ENCODE results near the gene TAS1R3.

TAS1R3 gene

DNA sequence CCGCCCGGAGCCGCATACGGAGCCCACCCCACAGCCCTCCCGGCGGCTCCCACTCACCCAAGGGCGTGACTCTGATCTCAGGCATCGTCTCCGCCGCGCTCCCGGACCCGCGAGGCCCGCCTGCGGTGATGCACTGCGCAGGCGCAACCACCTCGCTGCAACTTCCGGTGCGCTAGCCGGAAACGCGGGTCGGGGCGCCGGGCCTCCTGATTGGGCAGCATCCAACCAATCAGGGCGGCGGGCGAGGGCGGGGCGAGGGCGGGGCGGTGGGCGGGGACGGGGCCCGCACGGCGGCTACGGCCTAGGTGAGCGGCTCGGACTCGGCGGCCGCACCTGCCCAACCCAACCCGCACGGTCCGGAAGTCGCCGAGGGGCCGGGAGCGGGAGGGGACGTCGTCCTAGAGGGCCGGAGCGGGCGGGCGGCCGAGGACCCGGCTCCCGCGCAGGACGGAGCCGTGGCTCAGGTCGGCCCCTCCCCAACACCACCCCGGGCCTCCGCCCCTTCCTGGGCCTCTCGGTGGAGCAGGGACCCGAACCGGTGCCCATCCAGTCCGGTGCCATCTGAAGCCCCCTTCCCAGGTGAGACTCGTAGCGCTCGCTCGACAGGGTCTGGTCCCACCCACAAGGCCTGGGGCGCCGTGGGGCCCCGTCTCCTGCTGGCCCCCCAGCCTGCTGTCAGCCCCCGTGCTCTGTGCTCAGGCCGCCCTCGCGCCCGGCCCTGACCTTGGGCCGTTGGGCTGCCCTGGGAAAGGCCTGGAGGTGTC lies 6.4 kb upstream of the TAS1R3 start, which contains the start of the genes CPTP and INTS11:
Gene CPTP, plus strand, starts transcription at position 279 of the 764 bp plus-strand sequence. CDS start 2,109 bp downstream, outside the sequence.
Gene INTS11, minus strand, starts transcription at position 137 of the 764 bp plus-strand sequence. Its CDS starts 52 bp downstream, at position 85.
- peak; percentile 67 for DNase-seq

DNA sequence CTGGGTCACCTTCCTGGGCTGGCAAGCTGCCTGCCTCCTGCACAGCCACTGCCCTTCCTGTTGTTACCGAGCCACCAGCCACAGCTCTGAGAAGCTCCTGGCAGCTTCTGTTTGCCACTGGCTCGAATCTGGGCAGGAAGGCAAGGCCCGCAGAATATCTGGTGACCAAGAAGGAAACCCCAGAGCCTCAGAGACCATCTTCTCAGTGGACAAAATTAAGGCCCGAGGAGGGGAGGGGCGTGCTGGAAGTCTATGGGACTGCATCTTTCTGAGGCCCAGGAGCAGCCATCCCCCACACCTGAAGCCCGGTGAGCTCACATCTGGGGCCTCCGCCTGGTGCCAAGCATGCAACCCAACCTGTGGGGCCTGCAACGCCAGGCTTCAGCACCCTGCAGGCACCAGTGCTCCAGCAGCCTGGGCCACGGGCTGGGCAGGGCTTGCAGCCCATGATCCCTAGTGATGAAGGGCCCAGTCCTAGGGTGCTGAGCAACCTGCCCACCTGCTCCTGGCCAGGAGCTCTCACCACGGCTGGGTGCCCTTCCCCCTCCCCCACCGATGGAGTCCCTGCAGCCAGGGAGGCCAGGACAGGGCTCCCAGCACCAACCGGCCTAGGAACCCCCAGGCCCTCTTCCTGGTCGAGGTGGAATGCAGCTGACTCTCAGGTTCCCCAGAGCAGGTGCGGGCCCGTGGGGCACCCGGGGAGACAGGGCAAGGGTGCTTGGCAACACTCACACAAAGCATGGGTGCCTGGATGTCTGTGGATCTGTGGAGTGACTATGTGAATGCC lies 5.6 kb upstream of the TAS1R3 start:
- DNase-seq, result no peak

- no peak for DNase-seq
Observed at GRCh38 chr1:1326075-1326605, 4.9 kb upstream of the TAS1R3 start.

DNA sequence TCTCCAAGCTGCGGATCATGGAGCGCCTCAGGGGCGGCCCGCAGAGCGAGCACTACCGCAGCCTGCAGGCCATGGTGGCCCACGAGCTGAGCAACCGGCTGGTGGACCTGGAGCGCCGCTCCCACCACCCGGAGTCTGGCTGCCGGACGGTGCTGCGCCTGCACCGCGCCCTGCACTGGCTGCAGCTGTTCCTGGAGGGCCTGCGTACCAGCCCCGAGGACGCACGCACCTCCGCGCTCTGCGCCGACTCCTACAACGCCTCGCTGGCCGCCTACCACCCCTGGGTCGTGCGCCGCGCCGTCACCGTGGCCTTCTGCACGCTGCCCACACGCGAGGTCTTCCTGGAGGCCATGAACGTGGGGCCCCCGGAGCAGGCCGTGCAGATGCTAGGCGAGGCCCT lies 3.8 kb upstream of the TAS1R3 start:
- DNase-seq, result no peak

DNA sequence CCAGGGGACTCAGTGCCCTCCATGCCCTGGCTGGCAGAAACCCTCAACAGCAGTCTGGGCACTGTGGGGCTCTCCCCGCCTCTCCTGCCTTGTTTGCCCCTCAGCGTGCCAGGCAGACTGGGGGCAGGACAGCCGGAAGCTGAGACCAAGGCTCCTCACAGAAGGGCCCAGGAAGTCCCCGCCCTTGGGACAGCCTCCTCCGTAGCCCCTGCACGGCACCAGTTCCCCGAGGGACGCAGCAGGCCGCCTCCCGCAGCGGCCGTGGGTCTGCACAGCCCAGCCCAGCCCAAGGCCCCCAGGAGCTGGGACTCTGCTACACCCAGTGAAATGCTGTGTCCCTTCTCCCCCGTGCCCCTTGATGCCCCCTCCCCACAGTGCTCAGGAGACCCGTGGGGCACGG lies 2.8 kb upstream of the TAS1R3 start:
- DNase-seq, result no peak

- DNase-seq, result no peak
Observed at GRCh38 chr1:1329304-1330210, 1.5 kb upstream of the TAS1R3 start.

- DNase-seq, result no peak
Observed at GRCh38 chr1:1330366-1331067, 563 bp upstream of the TAS1R3 start.

DNA sequence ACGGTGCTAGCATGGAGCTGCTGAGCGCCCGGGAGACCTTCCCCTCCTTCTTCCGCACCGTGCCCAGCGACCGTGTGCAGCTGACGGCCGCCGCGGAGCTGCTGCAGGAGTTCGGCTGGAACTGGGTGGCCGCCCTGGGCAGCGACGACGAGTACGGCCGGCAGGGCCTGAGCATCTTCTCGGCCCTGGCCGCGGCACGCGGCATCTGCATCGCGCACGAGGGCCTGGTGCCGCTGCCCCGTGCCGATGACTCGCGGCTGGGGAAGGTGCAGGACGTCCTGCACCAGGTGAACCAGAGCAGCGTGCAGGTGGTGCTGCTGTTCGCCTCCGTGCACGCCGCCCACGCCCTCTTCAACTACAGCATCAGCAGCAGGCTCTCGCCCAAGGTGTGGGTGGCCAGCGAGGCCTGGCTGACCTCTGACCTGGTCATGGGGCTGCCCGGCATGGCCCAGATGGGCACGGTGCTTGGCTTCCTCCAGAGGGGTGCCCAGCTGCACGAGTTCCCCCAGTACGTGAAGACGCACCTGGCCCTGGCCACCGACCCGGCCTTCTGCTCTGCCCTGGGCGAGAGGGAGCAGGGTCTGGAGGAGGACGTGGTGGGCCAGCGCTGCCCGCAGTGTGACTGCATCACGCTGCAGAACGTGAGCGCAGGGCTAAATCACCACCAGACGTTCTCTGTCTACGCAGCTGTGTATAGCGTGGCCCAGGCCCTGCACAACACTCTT lies 1.1 kb downstream of the TAS1R3 start:
- no peak for DNase-seq

DNA sequence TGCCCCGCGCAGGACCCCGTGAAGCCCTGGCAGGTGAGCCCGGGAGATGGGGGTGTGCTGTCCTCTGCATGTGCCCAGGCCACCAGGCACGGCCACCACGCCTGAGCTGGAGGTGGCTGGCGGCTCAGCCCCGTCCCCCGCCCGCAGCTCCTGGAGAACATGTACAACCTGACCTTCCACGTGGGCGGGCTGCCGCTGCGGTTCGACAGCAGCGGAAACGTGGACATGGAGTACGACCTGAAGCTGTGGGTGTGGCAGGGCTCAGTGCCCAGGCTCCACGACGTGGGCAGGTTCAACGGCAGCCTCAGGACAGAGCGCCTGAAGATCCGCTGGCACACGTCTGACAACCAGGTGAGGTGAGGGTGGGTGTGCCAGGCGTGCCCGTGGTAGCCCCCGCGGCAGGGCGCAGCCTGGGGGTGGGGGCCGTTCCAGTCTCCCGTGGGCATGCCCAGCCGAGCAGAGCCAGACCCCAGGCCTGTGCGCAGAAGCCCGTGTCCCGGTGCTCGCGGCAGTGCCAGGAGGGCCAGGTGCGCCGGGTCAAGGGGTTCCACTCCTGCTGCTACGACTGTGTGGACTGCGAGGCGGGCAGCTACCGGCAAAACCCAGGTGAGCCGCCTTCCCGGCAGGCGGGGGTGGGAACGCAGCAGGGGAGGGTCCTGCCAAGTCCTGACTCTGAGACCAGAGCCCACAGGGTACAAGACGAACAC lies 1.8 kb downstream of the TAS1R3 start:
- no peak for DNase-seq

GRCh38 chr1:1333551-1334241 lies 2.6 kb downstream of the TAS1R3 start:
- no peak for DNase-seq

DNA sequence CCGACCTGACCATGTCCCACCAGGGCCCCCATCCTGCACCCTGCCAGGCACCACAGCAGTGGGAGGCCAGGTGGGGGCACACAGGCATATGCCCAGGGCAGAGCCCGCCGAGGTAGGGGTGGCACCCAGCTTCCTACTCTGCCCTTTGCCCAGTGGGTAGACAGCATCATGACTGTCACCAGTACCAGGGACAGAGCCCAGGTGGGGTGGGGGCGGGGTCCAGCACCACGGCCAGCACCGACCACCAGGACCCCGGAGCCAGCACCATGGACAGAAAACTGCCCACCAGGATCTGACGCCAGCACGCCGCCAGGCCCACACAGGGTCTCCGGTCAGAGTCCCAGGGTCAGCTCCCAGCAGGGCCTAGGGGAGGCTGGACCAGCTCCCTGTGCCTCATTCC lies 3.8 kb downstream of the TAS1R3 start:
- DNase-seq, result no peak

DNA sequence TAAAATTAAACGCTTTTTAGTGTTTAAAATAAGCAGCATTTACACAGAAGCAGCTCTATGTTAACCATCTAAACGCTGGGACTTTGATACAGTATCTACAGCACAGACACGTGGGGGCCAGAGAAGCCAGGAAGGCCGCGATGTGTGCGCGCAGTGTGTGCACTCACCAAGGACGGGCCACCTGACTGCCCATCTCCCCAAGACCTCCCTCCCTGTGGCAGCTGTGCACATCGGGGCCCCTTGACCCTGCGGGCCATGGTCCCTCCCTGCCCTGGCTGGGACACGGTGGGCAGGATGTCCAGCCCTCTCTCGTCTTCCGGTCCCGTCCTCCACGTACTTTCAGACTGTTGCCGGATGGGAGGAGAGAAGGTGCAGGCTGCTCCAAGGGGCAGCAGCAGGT lies 4.2 kb downstream of the TAS1R3 start:
- DNase-seq, result no peak

DNA sequence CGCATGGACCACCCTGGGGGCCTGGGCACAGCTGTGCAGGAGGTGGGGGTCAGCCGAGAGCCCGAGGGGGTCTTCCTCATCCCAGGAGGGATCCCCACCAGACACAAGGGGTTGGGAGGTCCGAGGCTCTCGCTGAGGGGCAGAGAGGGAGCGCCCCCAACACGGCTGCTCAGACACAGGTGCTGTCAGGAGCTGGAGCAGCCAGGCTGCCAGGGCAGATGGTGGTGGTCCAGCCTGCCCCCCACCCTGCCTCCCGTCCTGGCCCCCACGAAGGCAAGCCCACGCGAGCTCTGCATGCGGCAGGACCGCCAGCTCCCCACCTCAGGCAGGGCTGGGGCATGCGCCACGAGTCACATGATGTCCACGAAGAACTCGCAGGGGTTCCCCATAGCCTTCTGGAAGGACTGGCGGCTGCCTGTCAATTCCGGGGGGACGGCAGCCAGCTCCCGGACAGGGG lies 4.7 kb downstream of the TAS1R3 start:
- no peak for DNase-seq

DNA sequence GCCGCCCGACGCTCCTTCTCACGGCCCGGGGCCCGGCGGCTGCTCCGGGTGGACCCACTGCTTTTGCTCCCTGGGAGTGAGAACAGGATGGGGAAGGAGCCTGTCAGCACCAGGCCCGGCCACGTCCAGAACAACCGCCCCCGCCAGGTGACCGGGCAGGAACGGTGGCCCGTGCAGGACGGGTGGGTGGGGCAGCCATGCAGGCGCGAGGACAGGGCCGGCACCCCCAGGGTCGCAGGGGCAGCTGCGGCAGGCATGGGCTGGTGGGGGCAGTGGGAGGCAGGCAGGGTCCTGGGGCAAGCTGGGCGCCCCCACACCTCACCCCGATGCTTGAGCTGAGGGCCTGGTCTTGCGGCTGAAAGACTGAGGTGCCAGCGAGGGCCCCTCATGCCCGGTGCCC lies 5.4 kb downstream of the TAS1R3 start:
- no peak for DNase-seq

DNA sequence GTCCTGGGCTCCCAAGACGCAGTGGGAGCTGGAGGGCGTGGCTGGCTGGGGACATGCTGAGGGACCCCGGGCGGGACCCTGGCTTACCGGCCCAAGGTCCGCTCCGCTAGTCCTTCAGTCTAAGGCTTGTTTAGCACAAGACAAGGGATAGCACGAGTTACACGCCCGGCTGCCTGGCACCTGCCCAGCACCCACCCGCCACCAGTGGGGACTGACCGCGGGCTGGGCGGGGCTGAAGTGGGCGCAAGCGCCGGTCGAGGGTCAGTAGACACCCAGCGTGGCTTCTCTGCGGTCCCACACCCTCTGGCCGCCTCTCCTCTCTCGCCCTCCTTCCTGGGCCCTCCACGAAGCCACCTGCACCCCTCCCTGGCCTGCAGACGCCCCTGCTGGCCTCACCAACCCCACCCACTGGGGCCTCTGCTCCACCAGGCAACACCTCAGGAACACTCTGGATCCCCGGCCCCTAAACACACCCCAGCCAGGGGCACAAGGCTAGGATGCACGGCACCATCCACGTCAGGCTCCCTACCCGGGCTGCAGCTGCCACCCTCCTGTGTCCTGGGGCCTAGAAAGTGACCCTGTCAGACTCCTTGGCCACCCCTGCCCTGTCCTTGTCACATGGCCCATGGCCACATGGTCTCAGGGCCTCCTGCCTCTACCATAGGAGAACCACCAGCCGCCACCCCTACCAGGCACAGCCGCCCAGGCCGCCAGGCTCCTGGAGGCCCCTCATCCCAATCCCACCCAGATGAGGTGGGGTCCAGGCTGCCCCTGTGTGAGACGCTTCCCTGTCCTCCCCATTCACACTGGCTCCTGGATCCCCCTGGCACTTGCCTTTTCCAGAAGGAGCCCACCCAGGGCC lies 6.1 kb downstream of the TAS1R3 start:
- no peak for DNase-seq

DNA sequence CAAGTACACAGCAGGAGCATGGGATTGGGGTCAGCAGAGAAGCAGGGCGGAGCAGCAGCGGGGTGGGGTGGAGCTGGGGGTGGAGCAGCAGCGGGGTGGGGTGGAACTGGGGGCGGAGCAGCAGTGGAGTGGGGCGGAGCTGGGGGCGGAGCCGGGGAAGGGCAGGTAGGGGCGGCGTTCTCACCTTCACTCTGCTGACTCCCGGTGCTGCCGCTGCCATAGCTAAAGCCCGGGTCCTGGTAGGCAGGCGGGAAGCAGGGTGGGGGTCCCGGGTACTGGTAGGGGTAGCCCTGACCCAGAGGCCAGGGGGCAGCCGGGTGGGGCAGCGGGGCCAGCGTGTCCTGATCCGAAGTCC lies 6.7 kb downstream of the TAS1R3 start:
- no peak for DNase-seq

- no peak for DNase-seq
Observed at GRCh38 chr1:1338278-1338677, 7.2 kb downstream of the TAS1R3 start.

DNA sequence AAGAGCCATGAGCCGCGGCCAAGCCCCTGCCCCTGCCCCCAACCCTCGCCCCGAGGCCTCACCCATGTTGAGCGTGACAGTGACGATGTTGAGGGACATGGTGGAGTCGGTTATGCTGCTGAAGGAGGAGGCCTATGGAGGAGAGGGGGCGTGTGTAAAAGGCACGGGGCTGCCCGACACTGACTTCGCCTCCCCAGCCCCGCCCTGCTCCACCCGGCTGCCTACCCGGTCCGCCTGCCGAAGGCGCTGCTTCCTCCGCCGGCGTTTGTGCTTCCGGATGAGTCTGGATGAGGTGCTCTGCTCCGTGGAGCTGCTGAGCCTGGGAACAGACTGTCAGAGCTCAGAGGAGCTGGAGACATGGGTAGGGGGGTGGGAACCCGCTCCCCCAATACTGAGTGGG lies 9.1 kb downstream of the TAS1R3 start:
- no peak for DNase-seq
